ENCODE results near the gene NBEA.
"Not testable (repeated sequence)": the region's sequence is repeated elsewhere in the genome, so short reads cannot be mapped to it uniquely, and the experiment has no call there.

Gene NBEA

DNA sequence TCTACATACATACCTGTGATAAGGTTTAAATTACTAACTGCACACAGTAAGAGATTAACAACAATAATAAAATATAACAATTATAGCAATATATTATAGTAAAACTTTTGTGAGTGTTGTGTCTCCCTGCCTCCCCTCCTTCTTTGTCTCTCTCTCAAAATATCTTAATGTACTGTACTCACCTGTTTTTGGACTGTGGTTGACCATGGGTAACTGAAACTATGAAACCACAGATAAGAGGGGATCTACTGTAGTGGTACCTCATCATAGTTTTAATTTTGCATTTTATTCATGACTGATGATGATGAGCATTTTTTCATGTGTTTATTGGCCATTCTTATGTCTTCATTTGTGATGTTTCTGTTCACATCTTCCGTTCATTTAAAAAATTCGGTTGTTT, 104.5 kb downstream of the NBEA start:
- Histone ChIP-seq H3K4me2 (ENCODE audit: insufficient read depth, low read length, poor library complexity, severe bottlenecking) (no peak overlapping the region), H3K36me3 (replicated peaks in 1 of 2; ENCODE audit: control insufficient read depth in 2 of 2, insufficient read depth in 2 of 2, low read length in 2 of 2) (no peaks in the 10 kb centered on the region), H3K9me3 (replicated peaks in 1 of 2; ENCODE audit: control insufficient read depth in 2 of 2, insufficient read depth in 1 of 2, low read depth in 1 of 2, low read length in 2 of 2) (no peaks in the 10 kb centered on the region), H3K14ac (ENCODE audit: low read length) (no peak overlapping the region), H4K8ac (ENCODE audit: low read depth, low read length) (no peak overlapping the region), H3K9ac (ENCODE audit: low read depth, low read length, poor library complexity) (no peak overlapping the region), H2BK12ac (ENCODE audit: low read length) (no peak overlapping the region), H3K27ac (replicated peaks; ENCODE audit: low read length) (no peak overlapping the region), H3K23ac (ENCODE audit: low read depth, low read length, poor library complexity) (no peak overlapping the region), H3K79me1 (ENCODE audit: low read depth, low read length) (no peaks in the 10 kb centered on the region), H3K4ac (ENCODE audit: low read length) (no peak overlapping the region), H2AFZ (ENCODE audit: low read length) (no peak overlapping the region), H2BK15ac (ENCODE audit: low read length) (no peak overlapping the region), H3K4me1 (ENCODE audit: control insufficient read depth in 2 of 2, insufficient read depth in 1 of 2, low read depth in 1 of 2, low read length in 2 of 2) (no peaks in the 10 kb centered on the region), H2BK120ac (ENCODE audit: low read depth, low read length) (no peak overlapping the region), H4K91ac (ENCODE audit: low read depth, low read length, poor library complexity) (no peak overlapping the region), H3K4me3 (ENCODE audit: low read length in 2 of 2) (no peak overlapping the region), H2BK5ac (ENCODE audit: low read length) (no peak overlapping the region), H3K27me3 (ENCODE audit: control insufficient read depth in 3 of 3, insufficient read depth in 3 of 3, low read depth in 1 of 3, low read length in 3 of 3) (no peaks in the 10 kb centered on the region), H2AK5ac (ENCODE audit: low read depth, low read length) (no peak overlapping the region), H3K18ac (ENCODE audit: low read length) (no peak overlapping the region)
- no CpG with 5 or more reads among the region's 2 CpGs for WGBS, 2 donors (ENCODE audit: extremely low coverage in 2 of 2, insufficient read length in 2 of 2, insufficient replicate concordance in 1 of 2)
- no peak for DNase-seq (ENCODE audit: low spot score)

DNA sequence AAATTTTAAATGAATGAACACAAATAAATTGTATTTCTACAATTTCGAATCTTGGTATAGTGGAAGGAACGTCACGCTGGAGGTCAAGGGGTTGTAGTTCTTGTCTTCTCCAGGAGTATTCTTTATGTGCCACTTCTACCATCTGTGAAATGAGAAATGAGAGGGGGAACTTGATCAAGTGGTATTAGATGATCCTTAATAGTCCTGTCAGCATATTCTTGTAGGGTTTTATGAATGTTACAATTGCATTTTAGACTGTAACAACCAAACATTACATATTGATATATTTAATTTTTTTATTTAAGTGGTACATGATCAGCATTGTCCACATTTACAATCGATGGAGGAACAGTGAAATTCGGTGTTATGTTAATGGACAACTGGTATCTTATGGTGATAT, 113.6 kb downstream of the NBEA start:
- H4K91ac ChIP-seq (ENCODE audit: low read depth, low read length, poor library complexity) = no peak overlapping the region
- no CpG with 5 or more reads among the region's 5 CpGs for WGBS, 2 donors (ENCODE audit: extremely low coverage in 2 of 2, insufficient read length in 2 of 2, insufficient replicate concordance in 1 of 2)
- H2BK5ac ChIP-seq (ENCODE audit: low read length) = no peak overlapping the region
- H3K27me3 ChIP-seq (ENCODE audit: control insufficient read depth in 3 of 3, insufficient read depth in 3 of 3, low read depth in 1 of 3, low read length in 3 of 3) = no peaks in the 10 kb centered on the region
- H3K4ac ChIP-seq (ENCODE audit: low read length) = no peak overlapping the region
- no peak overlapping the region for H3K27ac ChIP-seq (replicated peaks; ENCODE audit: low read length)
- H3K4me1 ChIP-seq (ENCODE audit: control insufficient read depth in 2 of 2, insufficient read depth in 1 of 2, low read depth in 1 of 2, low read length in 2 of 2) = no peaks in the 10 kb centered on the region
- H3K36me3 ChIP-seq (replicated peaks in 1 of 2; ENCODE audit: control insufficient read depth in 2 of 2, insufficient read depth in 2 of 2, low read length in 2 of 2) = no peaks in the 10 kb centered on the region
- H2BK120ac ChIP-seq (ENCODE audit: low read depth, low read length) = no peak overlapping the region
- no peak overlapping the region for H3K4me3 ChIP-seq (ENCODE audit: low read length in 2 of 2)
- no peak overlapping the region for H2AK5ac ChIP-seq (ENCODE audit: low read depth, low read length)
- H3K4me2 ChIP-seq (ENCODE audit: insufficient read depth, low read length, poor library complexity, severe bottlenecking) = no peak overlapping the region
- no peak overlapping the region for H3K18ac ChIP-seq (ENCODE audit: low read length)
- no peaks in the 10 kb centered on the region for H3K79me1 ChIP-seq (ENCODE audit: low read depth, low read length)
- no peak overlapping the region for H3K14ac ChIP-seq (ENCODE audit: low read length)
- no peak overlapping the region for H3K23ac ChIP-seq (ENCODE audit: low read depth, low read length, poor library complexity)
- H2BK15ac ChIP-seq (ENCODE audit: low read length) = no peak overlapping the region
- H2AFZ ChIP-seq (ENCODE audit: low read length) = no peak overlapping the region
- H3K9me3 ChIP-seq (replicated peaks in 1 of 2; ENCODE audit: control insufficient read depth in 2 of 2, insufficient read depth in 1 of 2, low read depth in 1 of 2, low read length in 2 of 2) = no peaks in the 10 kb centered on the region
- no peak for DNase-seq (ENCODE audit: low spot score)
- no peak overlapping the region for H4K8ac ChIP-seq (ENCODE audit: low read depth, low read length)
- no peak overlapping the region for H3K9ac ChIP-seq (ENCODE audit: low read depth, low read length, poor library complexity)
- H2BK12ac ChIP-seq (ENCODE audit: low read length) = no peak overlapping the region

DNA sequence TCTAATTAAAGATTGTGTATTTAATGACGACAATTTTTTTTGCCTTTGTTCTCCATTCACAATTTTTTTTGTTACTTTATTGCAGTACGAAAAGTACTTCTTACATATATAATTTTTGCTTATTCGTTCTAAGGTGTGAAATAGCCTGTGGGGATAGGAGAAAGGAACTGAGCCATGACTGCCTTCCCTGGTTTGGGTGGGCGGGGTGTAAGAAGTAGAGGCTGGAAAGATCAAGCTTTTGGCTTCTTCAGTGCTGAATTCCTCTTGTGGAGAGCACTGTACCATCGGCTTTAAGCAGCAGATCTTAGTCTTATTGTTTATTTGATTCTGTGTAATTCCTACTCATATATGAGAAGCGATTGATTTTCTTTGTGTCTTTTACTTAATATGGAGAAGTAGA, 115.8 kb downstream of the NBEA start:
- no peak overlapping the region for H2BK120ac ChIP-seq (ENCODE audit: low read depth, low read length)
- no peak overlapping the region for H3K27ac ChIP-seq (replicated peaks; ENCODE audit: low read length)
- H3K9me3 ChIP-seq (replicated peaks in 1 of 2; ENCODE audit: control insufficient read depth in 2 of 2, insufficient read depth in 1 of 2, low read depth in 1 of 2, low read length in 2 of 2) = no peaks in the 10 kb centered on the region
- H3K4me2 ChIP-seq (ENCODE audit: insufficient read depth, low read length, poor library complexity, severe bottlenecking) = no peak overlapping the region
- no peak overlapping the region for H3K18ac ChIP-seq (ENCODE audit: low read length)
- no peak overlapping the region for H3K14ac ChIP-seq (ENCODE audit: low read length)
- H3K36me3 ChIP-seq (replicated peaks in 1 of 2; ENCODE audit: control insufficient read depth in 2 of 2, insufficient read depth in 2 of 2, low read length in 2 of 2) = no peaks in the 10 kb centered on the region
- no peak overlapping the region for H3K4ac ChIP-seq (ENCODE audit: low read length)
- H2AK5ac ChIP-seq (ENCODE audit: low read depth, low read length) = no peak overlapping the region
- H2AFZ ChIP-seq (ENCODE audit: low read length) = no peak overlapping the region
- no peak overlapping the region for H3K23ac ChIP-seq (ENCODE audit: low read depth, low read length, poor library complexity)
- H3K9ac ChIP-seq (ENCODE audit: low read depth, low read length, poor library complexity) = no peak overlapping the region
- no peaks in the 10 kb centered on the region for H3K4me1 ChIP-seq (ENCODE audit: control insufficient read depth in 2 of 2, insufficient read depth in 1 of 2, low read depth in 1 of 2, low read length in 2 of 2)
- H2BK15ac ChIP-seq (ENCODE audit: low read length) = no peak overlapping the region
- no peak overlapping the region for H2BK5ac ChIP-seq (ENCODE audit: low read length)
- no peak overlapping the region for H4K91ac ChIP-seq (ENCODE audit: low read depth, low read length, poor library complexity)
- WGBS, 2 donors (ENCODE audit: extremely low coverage in 2 of 2, insufficient read length in 2 of 2, insufficient replicate concordance in 1 of 2) = no CpG with 5 or more reads among the region's 6 CpGs
- no peak overlapping the region for H2BK12ac ChIP-seq (ENCODE audit: low read length)
- no peaks in the 10 kb centered on the region for H3K27me3 ChIP-seq (ENCODE audit: control insufficient read depth in 3 of 3, insufficient read depth in 3 of 3, low read depth in 1 of 3, low read length in 3 of 3)
- no peak overlapping the region for H3K4me3 ChIP-seq (ENCODE audit: low read length in 2 of 2)
- H4K8ac ChIP-seq (ENCODE audit: low read depth, low read length) = no peak overlapping the region
- H3K79me1 ChIP-seq (ENCODE audit: low read depth, low read length) = no peaks in the 10 kb centered on the region
- no peak for DNase-seq (ENCODE audit: low spot score)

DNA sequence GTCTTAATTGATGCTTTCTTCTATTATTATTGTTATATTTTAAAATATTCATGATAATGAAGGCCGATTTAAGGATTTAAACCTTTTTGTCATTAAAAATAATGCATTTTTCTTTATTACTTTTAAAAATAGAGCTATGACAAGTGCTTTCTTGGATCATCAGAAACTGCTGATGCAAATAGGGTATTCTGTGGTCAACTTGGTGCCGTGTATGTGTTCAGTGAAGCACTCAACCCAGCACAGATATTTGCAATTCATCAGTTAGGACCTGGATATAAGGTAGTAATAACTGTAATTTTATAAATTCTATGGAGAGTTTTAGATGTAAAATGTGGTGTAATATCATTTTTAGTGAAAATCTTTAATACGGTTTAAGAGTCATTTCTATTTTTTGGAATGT, 116.5 kb downstream of the NBEA start:
- not testable (repeated sequence) for H2AFZ ChIP-seq (ENCODE audit: low read length); H2BK12ac ChIP-seq (ENCODE audit: low read length); H2BK5ac ChIP-seq (ENCODE audit: low read length); H3K27ac ChIP-seq (replicated peaks; ENCODE audit: low read length); H4K8ac ChIP-seq (ENCODE audit: low read depth, low read length); H4K91ac ChIP-seq (ENCODE audit: low read depth, low read length, poor library complexity); H3K4me2 ChIP-seq (ENCODE audit: insufficient read depth, low read length, poor library complexity, severe bottlenecking); H3K14ac ChIP-seq (ENCODE audit: low read length); H3K36me3 ChIP-seq (replicated peaks in 1 of 2; ENCODE audit: control insufficient read depth in 2 of 2, insufficient read depth in 2 of 2, low read length in 2 of 2); H3K9ac ChIP-seq (ENCODE audit: low read depth, low read length, poor library complexity); H2BK15ac ChIP-seq (ENCODE audit: low read length); H3K18ac ChIP-seq (ENCODE audit: low read length); H3K9me3 ChIP-seq (replicated peaks in 1 of 2; ENCODE audit: control insufficient read depth in 2 of 2, insufficient read depth in 1 of 2, low read depth in 1 of 2, low read length in 2 of 2); H2BK120ac ChIP-seq (ENCODE audit: low read depth, low read length); DNase-seq (ENCODE audit: low spot score); H3K4ac ChIP-seq (ENCODE audit: low read length); H3K79me1 ChIP-seq (ENCODE audit: low read depth, low read length); H2AK5ac ChIP-seq (ENCODE audit: low read depth, low read length); H3K27me3 ChIP-seq (ENCODE audit: control insufficient read depth in 3 of 3, insufficient read depth in 3 of 3, low read depth in 1 of 3, low read length in 3 of 3); H3K4me3 ChIP-seq (ENCODE audit: low read length in 2 of 2); H3K23ac ChIP-seq (ENCODE audit: low read depth, low read length, poor library complexity); H3K4me1 ChIP-seq (ENCODE audit: control insufficient read depth in 2 of 2, insufficient read depth in 1 of 2, low read depth in 1 of 2, low read length in 2 of 2)
- no CpG with 5 or more reads among the region's 3 CpGs for WGBS, 2 donors (ENCODE audit: extremely low coverage in 2 of 2, insufficient read length in 2 of 2, insufficient replicate concordance in 1 of 2)
